ENCODE measurements around the gene MEGF6. TPM values are rescaled to one million over a fixed set of nuclear protein-coding genes. Genes with fewer than 3 reads are reported as not detected.

The MEGF6 gene
- total RNA-seq, 1 experiment from 2014 or later: 32.4 TPM

- H3K4me1 Mint-ChIP-seq (ENCODE audit: low read depth, unreplicated experiment): no peaks in the 10 kb centered on the region
- no TSS peak for BruUV-seq (replicated peaks)
- intact Hi-C loops (cut with micrococcal nuclease; ENCODE audit: unreplicated experiment): no loop called here
- peaks cover 13% of the 10 kb centered on the region for H3K36me3 Mint-ChIP-seq (ENCODE audit: insufficient read depth, unreplicated experiment)
- no peak for DNase-seq
- no peak for TF ChIP-seq CTCF (IDR thresholded peaks at IDR 0.05; ENCODE audit: unreplicated experiment)
- no peak overlapping the region for H3K27ac Mint-ChIP-seq (ENCODE audit: unreplicated experiment)
- CTCF ChIA-PET: no interaction called here
- H3K9me3 Mint-ChIP-seq (ENCODE audit: low read depth, unreplicated experiment): no peaks in the 10 kb centered on the region
- H3K4me3 Mint-ChIP-seq (ENCODE audit: low read depth, unreplicated experiment): no peak overlapping the region
- no peaks in the 10 kb centered on the region for H3K27me3 Mint-ChIP-seq (ENCODE audit: unreplicated experiment)
Observed at GRCh38 chr1:3599286-3599811, 12.0 kb downstream of the MEGF6 start.

- H3K36me3 Mint-ChIP-seq (ENCODE audit: insufficient read depth, unreplicated experiment): peaks cover 13% of the 10 kb centered on the region
- intact Hi-C loops (cut with micrococcal nuclease; ENCODE audit: unreplicated experiment): no loop called here
- DNase-seq: no peak
- H3K4me3 Mint-ChIP-seq (ENCODE audit: low read depth, unreplicated experiment): no peak overlapping the region
- no peaks in the 10 kb centered on the region for H3K27me3 Mint-ChIP-seq (ENCODE audit: unreplicated experiment)
- H3K27ac Mint-ChIP-seq (ENCODE audit: unreplicated experiment): no peak overlapping the region
- no peaks in the 10 kb centered on the region for H3K9me3 Mint-ChIP-seq (ENCODE audit: low read depth, unreplicated experiment)
- BruUV-seq (replicated peaks): no TSS peak
- no peaks in the 10 kb centered on the region for H3K4me1 Mint-ChIP-seq (ENCODE audit: low read depth, unreplicated experiment)
- CTCF ChIA-PET: no interaction called here
- TF ChIP-seq CTCF (IDR thresholded peaks at IDR 0.05; ENCODE audit: unreplicated experiment): no peak
Observed at GRCh38 chr1:3598522-3599285, 12.6 kb downstream of the MEGF6 start.

DNA sequence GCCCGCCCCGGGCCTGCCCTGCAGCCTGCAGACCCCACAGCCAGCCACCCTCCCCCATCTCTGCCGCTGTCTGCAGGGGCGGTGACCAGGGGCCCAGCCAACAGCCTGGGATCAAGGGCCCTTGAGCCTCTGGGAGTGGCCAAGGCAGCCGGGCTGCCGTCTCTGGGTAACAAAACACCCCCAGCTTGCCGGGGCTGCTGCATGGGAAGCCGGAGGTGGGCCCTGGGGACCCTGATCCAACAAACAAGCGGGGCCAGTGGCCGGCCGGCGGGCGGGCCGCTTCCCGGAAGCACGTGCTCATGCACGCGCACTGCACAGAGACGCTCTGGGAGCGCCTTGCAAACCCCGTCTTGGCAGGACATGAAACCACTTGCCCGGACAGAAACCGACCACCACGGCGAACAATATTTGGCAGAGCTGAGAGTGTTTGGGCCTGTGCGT, 13.2 kb downstream of the MEGF6 start:
- H3K4me3 Mint-ChIP-seq (ENCODE audit: low read depth, unreplicated experiment): no peak overlapping the region
- CTCF ChIA-PET: no interaction called here
- peaks cover 13% of the 10 kb centered on the region for H3K36me3 Mint-ChIP-seq (ENCODE audit: insufficient read depth, unreplicated experiment)
- intact Hi-C loops (cut with micrococcal nuclease; ENCODE audit: unreplicated experiment): no loop called here
- no peak overlapping the region for H3K27ac Mint-ChIP-seq (ENCODE audit: unreplicated experiment)
- H3K27me3 Mint-ChIP-seq (ENCODE audit: unreplicated experiment): no peaks in the 10 kb centered on the region
- no peaks in the 10 kb centered on the region for H3K9me3 Mint-ChIP-seq (ENCODE audit: low read depth, unreplicated experiment)
- TF ChIP-seq CTCF (IDR thresholded peaks at IDR 0.05; ENCODE audit: unreplicated experiment): no peak
- no peak for DNase-seq
- no peaks in the 10 kb centered on the region for H3K4me1 Mint-ChIP-seq (ENCODE audit: low read depth, unreplicated experiment)
- no TSS peak for BruUV-seq (replicated peaks)

- H3K4me3 Mint-ChIP-seq (ENCODE audit: low read depth, unreplicated experiment): no peak overlapping the region
- intact Hi-C loops (cut with micrococcal nuclease; ENCODE audit: unreplicated experiment): no loop called here
Observed at GRCh38 chr1:3597599-3597964, 13.7 kb downstream of the MEGF6 start.

More at GRCh38 chr1:3597599-3597964, 13.7 kb downstream of the MEGF6 start:
- Mint-ChIP-seq H3K4me1 (ENCODE audit: low read depth, unreplicated experiment) (no peaks in the 10 kb centered on the region), H3K27me3 (ENCODE audit: unreplicated experiment) (no peaks in the 10 kb centered on the region), H3K27ac (ENCODE audit: unreplicated experiment) (no peak overlapping the region), H3K36me3 (ENCODE audit: insufficient read depth, unreplicated experiment) (peaks cover 13% of the 10 kb centered on the region), H3K9me3 (ENCODE audit: low read depth, unreplicated experiment) (no peaks in the 10 kb centered on the region)
- CTCF ChIA-PET: no interaction called here
- DNase-seq: no peak
- TF ChIP-seq CTCF (IDR thresholded peaks at IDR 0.05; ENCODE audit: unreplicated experiment): no peak
- BruUV-seq (replicated peaks): no TSS peak

Data from Calu3 (cell line).